HUES64 (cell line): ENCODE measurements around the gene OR52B2.
A peak's percentile ranks its signal among the peaks of the same experiment; 100 is the strongest.
"Not testable (repeated sequence)": the region's sequence is repeated elsewhere in the genome, so short reads cannot be mapped to it uniquely, and the experiment has no call there.

Source experiments
- H3K27ac ChIP-seq: 2 replicates; pipeline ENCODE4 v1.7.0; 2013; ENCODE audit warnings: low read depth, low read length, inconsistent platforms
- H3K27me3 ChIP-seq: 2 replicates; pipeline ENCODE4 v1.6.1; 2013; ENCODE audit warnings: mild to moderate bottlenecking, low read length; ENCODE audit not compliant: insufficient read depth
- H3K36me3 ChIP-seq: 2 replicates; pipeline ENCODE4 v1.6.1; 2013; ENCODE audit warnings: mild to moderate bottlenecking, low read length; ENCODE audit not compliant: insufficient read depth
- H3K4me1 ChIP-seq: 2 replicates; pipeline ENCODE4 v1.6.1; 2013; ENCODE audit warnings: mild to moderate bottlenecking, low read length, moderate library complexity; ENCODE audit not compliant: insufficient read depth
- H3K4me3 ChIP-seq: 2 replicates; pipeline ENCODE4 v1.5.1; 2013; ENCODE audit warnings: mild to moderate bottlenecking, low read length, moderate library complexity
- H3K9ac ChIP-seq: 2 replicates; pipeline ENCODE4 v1.6.1; 2013; ENCODE audit warnings: mild to moderate bottlenecking, low read depth, low read length
- H3K9me3 ChIP-seq: 2 replicates; pipeline ENCODE4 v1.6.1; 2013; ENCODE audit warnings: low read depth, low read length; ENCODE audit not compliant: insufficient read depth
- WGBS: fragments of 150-250, 120-280 bp; methylation state at CpG from one replicate; pipeline ENCODE4 v1.1.7; 2013; ENCODE audit warnings: missing lambda C conversion rate; 5-methylcytosine and 5-hydroxymethylcytosine counted together

OR52B2 gene

DNA sequence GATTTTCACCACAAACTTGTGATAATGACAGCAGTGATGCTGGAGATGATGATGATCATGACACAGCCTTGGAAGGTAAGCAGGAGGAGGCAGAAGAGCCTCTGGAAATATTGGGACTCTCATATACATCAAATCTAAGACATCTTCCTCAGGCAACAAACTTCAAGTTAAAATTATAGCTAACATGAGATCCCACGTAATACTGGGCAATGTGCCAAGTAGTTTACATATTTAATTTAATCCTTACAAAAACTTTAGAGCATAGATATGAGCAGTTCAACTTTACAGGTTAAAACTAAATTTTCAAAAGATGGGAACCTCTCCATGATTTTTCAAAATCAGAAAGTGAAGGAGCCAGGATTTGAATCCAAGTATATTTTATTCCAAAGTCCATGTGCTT is 19.0 kb downstream of the OR52B2 start:
- 100% methylated on average over 1 of the region's 1 CpG for WGBS
- Histone ChIP-seq H3K9ac (no peak overlapping the region), H3K4me3 (no peak overlapping the region), H3K9me3 (no peaks in the 10 kb centered on the region), H3K27ac (no peak overlapping the region), H3K27me3 (no peaks in the 10 kb centered on the region), H3K36me3 (no peaks in the 10 kb centered on the region), H3K4me1 (no peaks in the 10 kb centered on the region)

GRCh38 chr11:6143737-6144136 is 26.4 kb downstream of the OR52B2 start:
- not testable (repeated sequence) for H3K27ac ChIP-seq, H3K9ac ChIP-seq, H3K27me3 ChIP-seq, H3K4me1 ChIP-seq, H3K36me3 ChIP-seq, H3K9me3 ChIP-seq
- 65% methylated on average over 17 of the region's 21 CpGs for WGBS
- peak overlapping the region; percentile 37 for H3K4me3 ChIP-seq

GRCh38 chr11:6142936-6143335 is 27.2 kb downstream of the OR52B2 start:
- peak overlapping the region; percentile 37; the same call in 1 of the 2 replicates for H3K4me3 ChIP-seq
- H3K4me1 ChIP-seq = no peaks in the 10 kb centered on the region
- H3K9me3 ChIP-seq = 0 out of 2 replicates have a peak, but pooled peaks cover 5% of the 10 kb centered on the region
- H3K27ac ChIP-seq = no peak overlapping the region
- no peaks in the 10 kb centered on the region for H3K27me3 ChIP-seq
- H3K9ac ChIP-seq = no peak overlapping the region
- no peaks in the 10 kb centered on the region for H3K36me3 ChIP-seq

- H3K27ac ChIP-seq, H3K27me3 ChIP-seq, H3K4me1 ChIP-seq, H3K4me3 ChIP-seq, H3K9me3 ChIP-seq, H3K36me3 ChIP-seq, H3K9ac ChIP-seq: not testable (repeated sequence)
- WGBS = 83% methylated on average over 2 of the region's 2 CpGs
Measured at GRCh38 chr11:6135936-6136335, 34.2 kb downstream of the OR52B2 start.

GRCh38 chr11:6132431-6132830 is 37.7 kb downstream of the OR52B2 start:
- no peak overlapping the region for H3K9ac ChIP-seq
- no peaks in the 10 kb centered on the region for H3K4me1 ChIP-seq
- H3K9me3 ChIP-seq = no peaks in the 10 kb centered on the region
- 93% methylated on average over 1 of the region's 1 CpG for WGBS
- H3K4me3 ChIP-seq = no peak overlapping the region
- H3K27me3 ChIP-seq = no peaks in the 10 kb centered on the region
- H3K27ac ChIP-seq = no peak overlapping the region
- H3K36me3 ChIP-seq = no peaks in the 10 kb centered on the region

- no peaks in the 10 kb centered on the region for H3K4me1 ChIP-seq
- H3K9ac ChIP-seq = no peak overlapping the region
- H3K4me3 ChIP-seq = no peak overlapping the region
- H3K27me3 ChIP-seq = no peaks in the 10 kb centered on the region
- H3K27ac ChIP-seq = no peak overlapping the region
- H3K9me3 ChIP-seq = no peaks in the 10 kb centered on the region
- no CpG with 5 or more reads among the region's 1 CpG for WGBS
- H3K36me3 ChIP-seq = no peaks in the 10 kb centered on the region
Measured at GRCh38 chr11:6129635-6130034, 40.5 kb downstream of the OR52B2 start.

DNA sequence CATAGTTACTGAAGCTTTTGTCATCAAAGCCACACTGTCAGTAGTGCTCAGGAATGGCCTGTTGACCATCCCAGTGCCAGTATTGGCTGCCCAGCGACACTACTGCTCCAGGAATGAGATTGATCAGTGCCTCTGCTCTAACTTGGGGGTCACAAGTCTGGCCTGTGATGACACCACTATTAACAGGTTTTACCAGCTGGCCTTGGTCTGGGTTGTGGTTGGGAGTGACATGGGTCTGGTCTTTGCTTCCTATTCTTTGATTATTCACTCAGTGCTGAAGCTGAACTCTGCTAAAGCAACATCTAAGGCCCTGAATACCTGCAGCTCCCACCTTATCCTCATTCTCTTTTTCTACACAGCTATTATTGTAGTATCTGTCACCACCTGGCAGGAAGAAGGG is 41.1 kb downstream of the OR52B2 start:
- H3K4me1 ChIP-seq = no peaks in the 10 kb centered on the region
- H3K9ac ChIP-seq = no peak overlapping the region
- H3K27ac ChIP-seq = no peak overlapping the region
- 94% methylated on average over 1 of the region's 1 CpG for WGBS
- H3K36me3 ChIP-seq = no peaks in the 10 kb centered on the region
- H3K4me3 ChIP-seq = no peak overlapping the region
- no peaks in the 10 kb centered on the region for H3K27me3 ChIP-seq
- H3K9me3 ChIP-seq = no peaks in the 10 kb centered on the region

DNA sequence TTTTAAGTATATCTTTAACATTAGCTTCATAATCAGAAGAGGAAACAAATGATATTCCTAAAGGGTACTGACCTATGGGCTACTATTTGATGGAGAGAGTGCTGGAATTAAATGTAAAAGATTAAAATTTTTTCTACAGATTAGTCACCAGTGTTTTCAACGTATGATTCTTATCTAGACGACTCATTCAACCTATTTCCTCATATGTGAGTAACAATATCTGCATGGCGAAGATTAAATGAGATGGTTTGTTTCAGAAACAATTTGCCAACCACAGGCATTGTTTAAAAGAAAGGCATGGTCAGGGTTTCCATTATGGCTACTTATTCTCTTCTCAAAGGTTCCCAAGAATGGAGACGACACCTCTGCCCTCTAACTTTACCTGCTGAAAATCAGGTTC is 42.2 kb downstream of the OR52B2 start:
- Histone ChIP-seq H3K9me3 (no peaks in the 10 kb centered on the region), H3K36me3 (no peaks in the 10 kb centered on the region), H3K4me1 (no peaks in the 10 kb centered on the region), H3K4me3 (no peak overlapping the region), H3K27me3 (no peaks in the 10 kb centered on the region), H3K9ac (no peak overlapping the region), H3K27ac (no peak overlapping the region)
- 95% methylated on average over 2 of the region's 4 CpGs for WGBS

- Histone ChIP-seq H3K27me3 (no peaks in the 10 kb centered on the region), H3K9ac (no peak overlapping the region), H3K4me3 (no peak overlapping the region), H3K36me3 (no peaks in the 10 kb centered on the region), H3K9me3 (no peaks in the 10 kb centered on the region), H3K4me1 (no peaks in the 10 kb centered on the region), H3K27ac (no peak overlapping the region)
- 86% methylated on average over 3 of the region's 3 CpGs for WGBS
Measured at GRCh38 chr11:6124245-6124644, 45.9 kb downstream of the OR52B2 start.
